HCT116 (cell line): ENCODE data around the gene CSAD. TPM values are rescaled to one million over a fixed set of nuclear protein-coding genes. Genes with fewer than 3 reads are reported as not detected.

ENCODE experiments used
- ATAC-seq: fragments of 200-7000 bp; cut with Tn5 transposase; 2 replicates; pipeline ENCODE4 v1.9.1; 2020; ENCODE audit warnings: mild to moderate bottlenecking, moderate library complexity
- BruUV-seq: library from RNA; stranded (reverse); fragments of 400-500 nt; replicated peaks from 2 replicates; lab custom pipeline; 2021; lab: Mats Ljungman, UMichigan
- CTCF ChIA-PET: fragments of 300-600 bp; sonication (Branson Sonifier 250); formaldehyde crosslinking; loops from one replicate; lab custom pipeline; 2021; ENCODE audit warnings: antibody characterized with exemption; lab: Charles Lee
- POLR2A ChIA-PET: fragments of 300-600, 350-600 bp; sonication (Branson Sonifier 250); formaldehyde crosslinking; loops from one replicate; lab custom pipeline; 2021; ENCODE audit warnings: antibody characterized with exemption; lab: Charles Lee
- RAD21 ChIA-PET, 2 experiments: fragments of 300-600 bp; sonication (Branson Sonifier 250); formaldehyde crosslinking; loops; one replicate each; lab custom pipeline; 2023; ENCODE audit warnings: low total read pairs in 2 of 2; ENCODE audit not compliant: uncharacterized antibody in 2 of 2, unreplicated experiment in 2 of 2, low non-redundant PET in 1 of 2; lab: Charles Lee
- DNase-seq: peaks from one replicate; pipeline ENCODE4 v3.0.0-alpha.2; 2010; ENCODE audit warnings: low read depth, low spot score
- H2AFZ ChIP-seq: fragments of 200-600 bp; shearing (Covaris generic), sonication (generic); 2 replicates; pipeline ENCODE4 v1.6.1; 2017; ENCODE audit warnings: low read depth, mixed run types, mixed read lengths, antibody characterized with exemption, low read length; ENCODE audit not compliant: poor library complexity, severe bottlenecking
- H3K27ac ChIP-seq: 2 replicates; pipeline ENCODE4 v1.5.1; 2012; ENCODE audit warnings: low read depth, low read length
- H3K27me3 ChIP-seq: fragments of 200-600 bp; sonication (generic); 2 replicates; pipeline ENCODE4 v1.6.1; 2016; ENCODE audit warnings: mixed run types, low read length, mixed read lengths; ENCODE audit not compliant: insufficient read depth
- H3K36me3 ChIP-seq, 2 experiments: fragments of 200-500 bp in 1 of 2; fragments of 200-600 bp in 1 of 2; sonication (Bioruptor generic) in 1 of 2; sonication (generic) in 1 of 2; 2 replicates each; pipeline versions ENCODE4 v1.5.1 to v1.6.1; 2014 to 2016; ENCODE audit warnings: low read length in 2 of 2, inconsistent platforms in 1 of 2, mixed read lengths in 1 of 2, mixed run types in 1 of 2; ENCODE audit not compliant: insufficient read depth in 2 of 2, control insufficient read depth in 1 of 2
- H3K4me1 ChIP-seq, 2 experiments: fragments of 200-600 bp in 1 of 2; sonication (generic) in 1 of 2; 2 replicates each; pipeline versions ENCODE4 v1.5.1 to v1.6.1; 2012 to 2017; ENCODE audit warnings: low read length in 2 of 2, inconsistent platforms in 1 of 2, mild to moderate bottlenecking in 1 of 2, mixed read lengths in 1 of 2, mixed run types in 1 of 2, moderate library complexity in 1 of 2; ENCODE audit not compliant: insufficient read depth in 2 of 2, control insufficient read depth in 1 of 2
- H3K4me2 ChIP-seq: fragments of 200-600 bp; sonication (generic); 2 replicates; pipeline ENCODE4 v1.6.1; 2017; ENCODE audit warnings: mixed run types, low read length, mixed read lengths
- H3K4me3 ChIP-seq, 2 experiments: fragments of 200-600 bp in 1 of 2; sonication (generic) in 1 of 2; replicated peaks in 1 of 2; 2 replicates each; pipeline ENCODE4 v1.5.1; 2011 to 2016; ENCODE audit warnings: low read length in 2 of 2, control low read depth in 1 of 2, low read depth in 1 of 2, mild to moderate bottlenecking in 1 of 2, mixed read lengths in 1 of 2, mixed run types in 1 of 2
- H3K79me2 ChIP-seq: fragments of 200-600 bp; sonication (generic); 2 replicates; pipeline ENCODE4 v1.6.1; 2017; ENCODE audit warnings: mild to moderate bottlenecking, mixed run types, low read length, moderate library complexity, mixed read lengths; ENCODE audit not compliant: insufficient read depth
- H3K9ac ChIP-seq: fragments of 200-600 bp; sonication (generic); 2 replicates; pipeline ENCODE4 v1.6.1; 2016; ENCODE audit warnings: low read length, mixed read lengths
- H3K9me2 ChIP-seq: fragments of 200-600 bp; sonication (generic), shearing (Covaris generic); 2 replicates; pipeline ENCODE4 v1.6.1; 2017; ENCODE audit warnings: mixed run types, mild to moderate bottlenecking, moderate library complexity; ENCODE audit not compliant: insufficient read depth
- H3K9me3 ChIP-seq, 2 experiments: fragments of 200-500 bp in 1 of 2; fragments of 200-600 bp in 1 of 2; sonication (Bioruptor generic) in 1 of 2; sonication (generic) in 1 of 2; 2 replicates each; pipeline ENCODE4 v1.6.1; 2014 to 2017; ENCODE audit warnings: low read length in 2 of 2, mixed read lengths in 2 of 2, inconsistent platforms in 1 of 2, low read depth in 1 of 2, mild to moderate bottlenecking in 1 of 2, mixed run types in 1 of 2, moderate library complexity in 1 of 2; ENCODE audit not compliant: control insufficient read depth in 1 of 2, insufficient read depth in 1 of 2
- H4K20me1 ChIP-seq: fragments of 200-600 bp; sonication (generic), shearing (Covaris generic); 2 replicates; pipeline ENCODE4 v1.6.1; 2017; ENCODE audit warnings: mixed run types, mild to moderate bottlenecking, moderate library complexity; ENCODE audit not compliant: insufficient read depth
- intact Hi-C: fragments of 100-400 bp; cut with micrococcal nuclease; formaldehyde crosslinking; loops from 2 replicates; pipeline ENCODE4 v1.10.0; 2022
- total RNA-seq: library from RNA; stranded (reverse); gene quantifications from one replicate; pipeline ENCODE4 v1.2.1, GENCODE V29; 2021; ENCODE audit not compliant: unreplicated experiment
- TF ChIP-seq, protein P1 (sequence below), 3 experiments: fragments of 200-600 bp in 1 of 3; sonication (generic) in 1 of 3; IDR thresholded peaks in 2 of 3; conservative IDR thresholded peaks in 1 of 3; 2 replicates each; pipeline ENCODE4 v1.5.1; 2012 to 2017; ENCODE audit warnings: low read depth in 2 of 3, low read length in 2 of 3, antibody characterized with exemption in 1 of 3, borderline replicate concordance in 1 of 3, control low read depth in 1 of 3, mild to moderate bottlenecking in 1 of 3, mixed read lengths in 1 of 3, mixed run types in 1 of 3, moderate library complexity in 1 of 3; ENCODE audit not compliant: insufficient read depth in 1 of 3
- TF ChIP-seq, protein P2 (sequence below): IDR thresholded peaks from 2 replicates; pipeline ENCODE4 v1.6.1; 2012; ENCODE audit warnings: low read depth

The CSAD gene
- total RNA-seq, 1 experiment from 2014 or later: 20.3 TPM

DNA sequence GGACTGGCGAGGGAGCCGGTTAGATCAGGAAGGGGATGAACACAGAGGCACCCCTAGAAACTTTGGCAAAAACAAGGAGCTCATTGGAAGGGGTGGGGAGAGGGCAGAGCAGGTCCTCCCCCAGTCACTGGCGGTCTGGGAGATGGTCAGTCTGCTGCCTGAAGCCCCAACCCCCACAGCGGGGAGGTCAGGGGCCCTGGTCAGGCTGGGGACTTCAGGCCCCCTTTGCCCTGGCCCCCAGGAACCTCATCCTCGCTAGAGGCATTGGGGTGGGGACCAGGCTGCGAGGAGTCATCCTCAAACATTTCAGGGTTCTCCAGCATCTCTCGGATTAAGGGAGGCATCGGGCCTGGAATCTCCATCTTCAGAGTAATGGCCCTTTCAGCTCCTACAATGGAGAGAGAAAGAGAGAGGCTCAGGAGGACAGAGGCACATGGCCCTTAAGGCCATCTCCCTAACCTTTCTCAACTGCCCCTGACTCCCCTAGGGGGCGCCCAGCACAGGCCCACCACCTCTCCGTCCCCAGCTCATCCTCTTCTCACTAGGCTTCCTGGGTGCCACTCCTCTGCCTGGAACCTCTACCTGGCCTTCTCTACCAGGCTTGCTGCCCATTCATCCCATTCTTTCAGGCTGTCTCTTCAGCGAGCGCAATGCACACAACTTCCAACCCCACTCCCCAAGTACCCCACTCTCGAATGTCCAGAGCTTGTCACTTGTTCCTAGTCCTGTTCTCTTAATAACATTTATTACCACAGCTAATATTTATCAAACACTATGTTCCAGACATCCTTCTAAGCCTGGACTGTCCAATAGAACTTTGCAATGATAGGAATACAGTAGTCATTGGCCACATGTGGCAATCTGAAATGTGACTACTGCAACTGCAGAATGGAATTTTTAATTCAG lies 31.0 kb upstream of the CSAD start:
- Histone ChIP-seq H3K4me2 (no peak overlapping the region), H3K9ac (no peak overlapping the region), H3K9me3 (no peaks in the 10 kb centered on the region), H3K79me2 (peaks cover 8% of the 10 kb centered on the region; the same call in 1 of the 2 replicates), H4K20me1 (no peaks in the 10 kb centered on the region), H2AFZ (no peak overlapping the region), H3K27me3 (no peaks in the 10 kb centered on the region), H3K27ac (no peak overlapping the region), H3K9me2 (no peaks in the 10 kb centered on the region), H3K4me1 (peaks cover 4 to 8% of the 10 kb centered on the region in 2 experiments; a peak in 3 of 4 replicates), H3K4me3 (no peak overlapping the region), H3K36me3 (peaks cover 11 to 27% of the 10 kb centered on the region in 2 experiments)
- ChIA-PET RAD21 (interaction anchor here in 1 of 2 experiments (0.6 to 2.0 kb wide), 3 partner anchors 40 to 146 kb away, joined by 3 to 8 read pairs (median 3); a partner anchor contains a TSS), CTCF (interaction anchor here (0.8 to 4.5 kb wide), 6 partner anchors 19 to 146 kb away, joined by 3 to 43 read pairs (median 4); partner anchors contain the start of genes AAAS and ESPL1), POLR2A (interaction anchor here (0.8 kb wide), 1 partner anchor 110 kb away, joined by 5 read pairs; the partner anchor contains the start of gene AAAS)
- BruUV-seq: no TSS peak
- intact Hi-C loops: no loop called here
- TF ChIP-seq, protein P1, sequence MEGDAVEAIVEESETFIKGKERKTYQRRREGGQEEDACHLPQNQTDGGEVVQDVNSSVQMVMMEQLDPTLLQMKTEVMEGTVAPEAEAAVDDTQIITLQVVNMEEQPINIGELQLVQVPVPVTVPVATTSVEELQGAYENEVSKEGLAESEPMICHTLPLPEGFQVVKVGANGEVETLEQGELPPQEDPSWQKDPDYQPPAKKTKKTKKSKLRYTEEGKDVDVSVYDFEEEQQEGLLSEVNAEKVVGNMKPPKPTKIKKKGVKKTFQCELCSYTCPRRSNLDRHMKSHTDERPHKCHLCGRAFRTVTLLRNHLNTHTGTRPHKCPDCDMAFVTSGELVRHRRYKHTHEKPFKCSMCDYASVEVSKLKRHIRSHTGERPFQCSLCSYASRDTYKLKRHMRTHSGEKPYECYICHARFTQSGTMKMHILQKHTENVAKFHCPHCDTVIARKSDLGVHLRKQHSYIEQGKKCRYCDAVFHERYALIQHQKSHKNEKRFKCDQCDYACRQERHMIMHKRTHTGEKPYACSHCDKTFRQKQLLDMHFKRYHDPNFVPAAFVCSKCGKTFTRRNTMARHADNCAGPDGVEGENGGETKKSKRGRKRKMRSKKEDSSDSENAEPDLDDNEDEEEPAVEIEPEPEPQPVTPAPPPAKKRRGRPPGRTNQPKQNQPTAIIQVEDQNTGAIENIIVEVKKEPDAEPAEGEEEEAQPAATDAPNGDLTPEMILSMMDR (IDR thresholded peaks at IDR 0.05 in 2 of 3, conservative IDR thresholded peaks at IDR 0.05 in 1 of 3; ENCODE audit: borderline replicate concordance in 1 of 3, insufficient read depth in 1 of 3, low read depth in 2 of 3, low read length in 2 of 3): peak in 2 of 3 experiments; percentile 53 to 60; a peak in 4 of 6 replicates
- TF ChIP-seq, protein P2, sequence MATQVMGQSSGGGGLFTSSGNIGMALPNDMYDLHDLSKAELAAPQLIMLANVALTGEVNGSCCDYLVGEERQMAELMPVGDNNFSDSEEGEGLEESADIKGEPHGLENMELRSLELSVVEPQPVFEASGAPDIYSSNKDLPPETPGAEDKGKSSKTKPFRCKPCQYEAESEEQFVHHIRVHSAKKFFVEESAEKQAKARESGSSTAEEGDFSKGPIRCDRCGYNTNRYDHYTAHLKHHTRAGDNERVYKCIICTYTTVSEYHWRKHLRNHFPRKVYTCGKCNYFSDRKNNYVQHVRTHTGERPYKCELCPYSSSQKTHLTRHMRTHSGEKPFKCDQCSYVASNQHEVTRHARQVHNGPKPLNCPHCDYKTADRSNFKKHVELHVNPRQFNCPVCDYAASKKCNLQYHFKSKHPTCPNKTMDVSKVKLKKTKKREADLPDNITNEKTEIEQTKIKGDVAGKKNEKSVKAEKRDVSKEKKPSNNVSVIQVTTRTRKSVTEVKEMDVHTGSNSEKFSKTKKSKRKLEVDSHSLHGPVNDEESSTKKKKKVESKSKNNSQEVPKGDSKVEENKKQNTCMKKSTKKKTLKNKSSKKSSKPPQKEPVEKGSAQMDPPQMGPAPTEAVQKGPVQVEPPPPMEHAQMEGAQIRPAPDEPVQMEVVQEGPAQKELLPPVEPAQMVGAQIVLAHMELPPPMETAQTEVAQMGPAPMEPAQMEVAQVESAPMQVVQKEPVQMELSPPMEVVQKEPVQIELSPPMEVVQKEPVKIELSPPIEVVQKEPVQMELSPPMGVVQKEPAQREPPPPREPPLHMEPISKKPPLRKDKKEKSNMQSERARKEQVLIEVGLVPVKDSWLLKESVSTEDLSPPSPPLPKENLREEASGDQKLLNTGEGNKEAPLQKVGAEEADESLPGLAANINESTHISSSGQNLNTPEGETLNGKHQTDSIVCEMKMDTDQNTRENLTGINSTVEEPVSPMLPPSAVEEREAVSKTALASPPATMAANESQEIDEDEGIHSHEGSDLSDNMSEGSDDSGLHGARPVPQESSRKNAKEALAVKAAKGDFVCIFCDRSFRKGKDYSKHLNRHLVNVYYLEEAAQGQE: no peak
- DNase-seq (no peak), ATAC-seq (peak; percentile 52)
